ENCODE measurements around the gene PSMB1. TPM values are rescaled to one million over a fixed set of nuclear protein-coding genes. Genes with fewer than 3 reads are reported as not detected.

PSMB1 gene
- 275 and 409 TPM in 2 replicates for total RNA-seq

DNA sequence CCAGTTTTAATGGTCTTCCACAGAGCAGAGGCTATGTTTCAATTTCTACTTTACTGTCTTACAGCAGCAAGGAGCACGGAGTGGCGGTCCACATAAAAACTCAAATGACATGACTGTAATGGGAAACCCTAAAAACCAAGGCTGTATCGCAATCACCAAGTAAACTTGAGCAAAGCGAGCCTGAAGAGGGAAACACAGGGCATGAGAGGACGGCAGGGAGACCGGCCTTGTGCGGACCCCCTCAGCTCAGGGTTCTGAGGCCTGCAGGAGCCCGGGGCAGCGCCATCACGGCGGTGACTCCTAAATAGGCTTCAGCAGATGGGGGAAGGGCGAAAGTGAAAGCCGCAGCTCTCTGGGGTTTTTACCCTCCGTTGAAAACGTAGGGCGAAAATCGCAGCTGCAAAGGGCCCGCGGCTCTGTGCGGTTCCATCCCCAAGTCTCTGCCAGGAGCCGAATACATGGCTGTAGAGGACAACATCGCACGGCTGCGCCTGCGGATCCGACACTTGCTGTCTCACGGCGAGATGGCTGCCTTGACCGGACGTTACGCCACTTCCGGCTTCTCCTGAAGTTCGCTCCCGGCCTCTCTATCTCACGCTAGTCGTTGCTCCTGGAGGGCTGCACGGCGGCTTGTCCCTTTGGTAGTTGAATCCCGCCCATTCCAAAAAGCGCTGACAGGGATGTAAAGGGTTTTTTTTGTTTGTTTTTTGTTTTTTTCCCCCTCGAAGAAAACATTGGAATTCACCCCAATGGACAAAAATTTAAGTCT lies at the start of gene PSMB1:
Gene PSMB1, minus strand, starts transcription at position 543 of the 769 bp plus-strand sequence. Its CDS starts 65 bp downstream, at position 478.

GRCh38 chr6:170584181-170584953 lies 31.3 kb upstream of the PSMB1 start, which contains the start of gene PDCD2:
Gene PDCD2 (minus strand): TSS chr6:170584637. CDS start chr6:170584581, 56 bp downstream.

DNA sequence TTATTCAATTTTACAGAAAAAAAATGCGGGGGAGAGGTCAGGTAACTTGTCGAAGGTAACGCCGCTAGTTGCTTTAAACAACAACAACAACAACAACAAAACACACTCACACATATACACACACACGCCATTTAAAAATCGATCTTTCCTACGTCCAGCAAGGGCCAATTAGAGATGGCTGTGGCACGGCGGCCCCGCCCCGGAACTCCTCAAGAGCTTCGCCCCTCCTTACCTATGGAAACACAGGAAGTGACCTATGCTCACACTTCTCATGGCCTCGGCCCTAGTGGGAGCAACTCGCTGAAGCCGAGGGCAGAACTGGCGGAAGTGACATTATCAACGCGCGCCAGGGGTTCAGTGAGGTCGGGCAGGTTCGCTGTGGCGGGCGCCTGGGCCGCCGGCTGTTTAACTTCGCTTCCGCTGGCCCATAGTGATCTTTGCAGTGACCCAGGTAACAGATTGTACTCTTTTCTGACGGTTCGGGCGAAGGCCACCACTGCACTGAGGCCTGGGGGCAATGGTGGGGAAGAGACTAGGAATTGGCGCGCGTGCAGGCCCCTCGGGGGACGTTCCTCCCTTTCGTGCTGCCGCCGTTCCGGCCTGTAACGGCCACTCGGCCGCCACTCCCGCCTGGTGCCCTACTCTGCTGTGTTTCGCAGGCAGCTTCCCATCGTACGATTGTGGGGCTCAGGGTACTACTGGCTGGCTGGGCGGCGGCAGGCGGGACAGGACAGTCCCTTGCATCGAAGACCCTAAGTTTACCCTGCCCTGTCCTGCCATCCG lies 1.1 kb upstream of the PSMB1 start, which contains the start of gene TBP:
Gene TBP, plus strand, starts transcription at position 357 of the 783 bp plus-strand sequence. CDS start 2,661 bp downstream, outside the sequence.

Other genes with a start within 250 kb of the PSMB1 start
- 15.1 and 15.3 TPM in 2 replicates for gene FAM120B, start 246.5 kb downstream of the PSMB1 start, total RNA-seq
- gene TBP, start 1.1 kb upstream of the PSMB1 start, total RNA-seq: 10.0 and 20.4 TPM in 2 replicates
- 58.4 and 63.6 TPM in 2 replicates for gene PDCD2, start 31.3 kb upstream of the PSMB1 start, total RNA-seq

All from uterine smooth muscle cell (primary cell).